ENCODE data around the gene ST7.

ST7 gene

DNA sequence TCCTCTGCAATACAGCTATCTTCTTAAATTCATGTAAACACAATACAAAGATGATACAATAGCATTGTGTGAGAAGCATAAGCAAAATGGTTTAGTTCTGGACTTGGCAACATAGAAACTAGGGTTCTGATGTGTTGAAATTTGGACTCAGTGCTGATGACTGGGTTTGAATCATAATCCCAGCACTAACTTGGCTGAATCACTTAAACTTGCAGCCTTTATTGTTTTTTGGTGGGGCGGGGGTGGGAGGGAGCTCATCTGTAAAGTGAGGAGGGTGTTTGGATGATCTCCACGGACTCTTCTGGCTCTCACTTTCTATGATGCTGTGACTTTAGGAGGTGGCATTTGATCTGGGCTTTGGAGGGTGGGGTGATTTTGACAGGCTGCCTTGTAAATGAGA is 211.3 kb downstream of the ST7 start:
- FAIRE-seq = no peak

DNA sequence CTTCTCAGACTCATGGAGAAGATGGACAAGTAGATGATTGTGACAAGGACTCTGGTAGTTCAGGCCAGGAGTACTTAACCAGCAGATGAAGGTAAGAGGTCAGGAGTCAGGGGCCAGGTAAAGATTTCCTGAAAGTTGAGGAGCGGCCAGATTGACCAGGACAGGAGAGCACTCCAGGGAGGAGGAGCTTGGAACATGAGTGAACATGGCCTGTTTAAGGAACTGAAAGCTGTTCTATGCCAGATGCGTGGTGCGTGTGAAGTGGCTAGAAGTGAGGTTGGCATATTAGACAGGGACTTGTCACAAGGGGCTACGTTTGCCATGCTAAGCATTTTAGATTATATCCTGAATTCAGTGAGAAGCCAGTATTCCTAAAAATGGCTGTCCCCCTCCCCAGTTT is 212.4 kb downstream of the ST7 start:
- no peak for FAIRE-seq

DNA sequence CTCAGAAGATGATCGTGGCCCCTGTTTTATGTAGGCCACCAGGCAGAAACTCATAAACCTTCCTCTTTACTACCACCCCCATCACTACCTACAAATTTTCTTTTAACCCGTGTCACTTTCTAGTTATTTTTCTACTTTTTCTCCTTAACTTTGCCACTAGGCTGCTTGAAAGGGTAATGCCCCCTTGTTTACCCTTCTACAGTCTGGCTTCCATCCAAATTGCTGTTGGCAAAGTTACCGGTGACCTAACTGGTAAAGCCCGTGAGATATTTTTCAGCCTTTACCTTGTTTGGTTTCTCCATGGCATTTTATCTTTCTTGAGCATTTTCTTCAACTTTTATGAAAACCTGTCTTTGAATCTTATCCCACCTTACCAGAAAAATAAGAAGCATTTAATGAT is 216.6 kb downstream of the ST7 start:
- FAIRE-seq = no peak

DNA sequence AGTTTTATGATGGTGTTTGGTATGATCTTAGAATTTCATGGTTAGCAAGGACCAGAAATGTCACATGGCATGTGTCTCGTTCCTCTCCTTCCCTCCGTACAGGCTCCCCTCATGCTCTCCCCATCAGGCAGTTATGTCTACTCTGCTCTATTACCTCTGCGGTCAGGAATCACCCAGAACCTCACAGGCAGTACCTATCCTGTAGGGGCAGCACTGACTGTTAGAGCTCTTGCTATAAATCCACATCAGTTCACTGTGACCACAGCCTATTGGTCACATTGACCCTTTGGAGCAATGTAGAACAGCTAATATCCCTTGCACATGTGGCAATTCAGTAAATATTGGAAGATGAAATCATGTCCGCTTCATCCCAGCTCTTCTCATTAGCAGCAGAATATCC is 217.8 kb downstream of the ST7 start:
- FAIRE-seq = no peak

DNA sequence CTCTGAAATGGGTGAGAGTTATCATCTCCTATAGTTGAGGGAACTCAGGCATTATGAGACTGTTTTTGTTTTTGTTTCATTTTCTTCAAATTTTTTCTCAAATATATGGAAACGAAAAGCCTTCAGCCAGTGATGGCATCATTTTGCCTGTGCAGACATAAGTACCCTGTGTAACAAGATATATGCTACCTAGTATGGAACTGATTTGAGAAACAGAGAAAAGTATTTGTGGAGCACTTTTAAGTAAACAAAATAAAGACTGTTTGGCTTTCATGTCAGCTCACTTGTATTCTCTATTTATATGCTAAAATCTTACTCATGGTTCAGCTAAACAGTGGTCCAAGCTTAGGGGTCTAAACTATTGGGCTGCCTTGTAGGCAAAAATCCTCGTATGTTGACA is 219.0 kb downstream of the ST7 start:
- FAIRE-seq = no peak

DNA sequence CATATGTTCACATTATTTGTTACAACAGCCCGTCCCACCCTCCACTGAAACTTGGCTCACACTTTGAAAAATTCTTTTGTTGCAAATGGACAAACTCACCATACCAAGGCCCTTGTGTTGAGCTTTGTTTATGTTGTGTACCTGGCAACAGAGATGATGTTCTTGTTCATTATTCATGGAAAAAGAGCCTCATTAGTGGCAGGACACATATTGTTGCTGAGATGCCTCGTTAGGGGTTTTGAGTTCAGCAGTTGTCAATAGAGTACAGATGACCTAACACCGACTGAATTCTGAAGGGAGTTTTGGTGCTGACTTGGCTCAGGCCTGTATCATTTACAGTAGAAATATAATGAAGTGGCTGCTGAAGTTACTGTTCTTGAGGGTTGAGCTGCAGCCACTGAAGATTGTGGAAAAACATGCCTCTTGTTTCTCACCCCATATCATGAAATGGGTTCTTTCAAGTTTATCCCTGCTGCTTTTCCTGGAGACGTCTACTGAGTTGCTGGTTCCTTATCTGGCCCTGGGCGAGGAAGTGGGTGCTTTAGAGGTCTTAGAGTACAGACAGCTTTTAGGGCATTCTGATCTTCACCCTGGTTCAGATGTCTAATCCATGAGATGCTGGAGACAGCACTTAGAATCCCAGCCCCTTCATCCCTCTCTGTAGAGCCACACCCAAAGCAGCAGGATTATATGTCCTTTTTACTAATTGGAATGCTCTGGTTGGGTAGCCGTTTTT is 219.9 kb downstream of the ST7 start:
- no peak for FAIRE-seq

DNA sequence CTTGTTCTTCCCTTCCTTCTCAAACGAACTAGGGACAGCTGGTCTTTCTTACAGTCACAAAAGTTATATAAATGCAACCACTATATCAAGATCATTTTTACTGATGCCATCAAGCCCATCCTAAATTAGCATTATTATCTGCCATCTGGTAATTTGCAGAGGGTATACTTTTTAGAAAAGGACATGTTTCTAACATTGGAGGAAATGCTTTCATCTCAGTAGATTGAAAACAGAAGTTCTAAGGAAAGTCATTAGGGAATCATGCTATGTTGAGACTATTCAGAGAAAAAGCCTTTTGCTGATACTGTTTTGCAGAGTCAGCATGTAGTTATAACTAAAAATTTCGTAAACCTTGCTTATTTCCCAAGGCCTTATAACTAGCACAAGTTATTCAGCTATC is 222.9 kb downstream of the ST7 start:
- FAIRE-seq = no peak

DNA sequence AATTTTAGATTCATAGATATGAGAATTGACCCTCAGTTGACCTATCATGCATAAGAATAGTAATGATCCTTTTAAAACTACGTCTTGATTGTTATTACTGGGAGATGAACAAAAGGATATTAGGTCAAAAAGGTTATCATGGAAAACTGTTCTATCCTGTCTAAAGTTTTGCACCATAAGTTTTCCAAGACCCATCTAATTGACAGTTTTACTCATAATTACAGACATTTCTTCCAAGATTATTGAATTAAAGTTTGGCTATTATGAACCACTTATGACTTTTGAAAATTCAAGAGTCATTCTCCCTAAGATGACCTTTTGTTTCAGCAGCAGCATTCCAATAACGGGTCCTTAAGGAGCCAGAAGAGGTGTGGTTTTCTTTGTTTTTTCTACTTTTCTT is 225.3 kb downstream of the ST7 start:
- FAIRE-seq = no peak

DNA sequence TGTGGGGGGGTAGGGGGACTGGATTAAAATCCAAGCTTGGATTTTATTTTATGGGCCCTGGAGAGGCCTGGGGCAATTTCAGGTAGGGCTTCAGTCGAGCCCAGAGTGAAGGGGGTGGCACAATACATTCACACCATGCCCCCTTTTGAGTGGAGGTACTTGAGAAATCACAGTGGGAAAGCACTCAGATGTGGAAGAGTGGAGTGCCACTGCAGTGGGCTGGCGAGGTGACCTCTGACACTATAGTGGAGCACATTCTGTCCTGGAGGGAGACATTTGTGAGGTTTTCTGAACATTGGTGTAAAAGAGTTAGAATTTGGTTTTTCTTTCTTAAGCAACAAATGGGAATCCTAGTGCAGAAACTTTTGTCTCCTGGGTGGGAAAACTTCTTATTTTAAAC is 226.4 kb downstream of the ST7 start:
- no peak for FAIRE-seq

DNA sequence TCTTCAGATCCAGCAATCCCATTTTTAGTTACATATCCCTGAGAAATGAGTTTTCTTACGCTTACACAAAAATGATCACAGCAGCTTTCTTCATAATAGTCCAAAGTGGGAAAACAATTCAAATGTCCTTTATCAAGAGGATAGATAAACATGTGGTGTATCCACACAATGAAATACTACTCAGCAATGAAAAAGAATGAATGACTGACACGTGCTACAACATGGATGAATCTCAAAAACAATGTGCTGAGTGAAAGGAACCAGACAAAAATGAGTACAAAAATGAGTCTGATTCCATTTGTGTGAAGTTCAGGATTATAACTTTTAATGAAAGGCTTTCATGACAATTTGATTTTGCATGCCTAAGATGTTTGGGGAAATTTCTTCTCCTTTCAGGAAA is 230.4 kb downstream of the ST7 start:
- FAIRE-seq = peak; percentile 21

DNA sequence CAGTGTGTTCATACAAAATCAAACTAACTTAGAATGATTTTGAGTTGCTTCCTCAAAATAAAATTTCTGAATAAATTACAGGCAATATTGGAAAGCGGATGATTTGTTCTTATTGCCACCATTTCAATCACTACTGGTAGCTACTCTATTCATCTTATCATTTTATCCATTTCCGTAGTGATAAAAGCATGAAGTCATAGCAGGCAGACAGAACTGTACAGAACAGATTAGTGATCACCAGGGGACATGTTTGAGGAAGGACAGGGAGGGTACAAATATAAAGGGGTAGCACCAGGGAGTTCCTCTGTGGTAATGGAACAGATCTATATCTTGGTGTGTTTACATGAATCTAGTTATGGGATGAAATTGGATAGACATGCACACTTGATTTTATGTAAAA is 231.1 kb downstream of the ST7 start:
- FAIRE-seq = no peak

DNA sequence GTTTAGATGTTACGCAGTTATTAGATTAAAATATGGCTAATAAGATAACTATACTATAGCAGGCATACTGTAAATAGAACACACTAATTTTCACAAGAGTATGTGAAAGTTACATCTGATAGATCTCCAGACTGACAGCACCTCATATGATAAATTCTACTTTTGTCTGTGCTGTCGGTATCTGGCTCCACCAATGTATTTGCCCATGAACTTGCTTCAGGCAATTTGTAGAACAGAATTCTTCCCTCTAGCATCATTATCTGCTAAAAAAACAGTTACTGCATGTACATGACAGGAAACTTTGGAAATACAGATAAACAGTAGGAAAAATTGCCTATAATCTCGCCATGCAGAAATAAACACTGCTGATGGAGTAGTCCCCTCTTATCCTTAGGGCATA is 231.8 kb downstream of the ST7 start:
- no peak for FAIRE-seq

DNA sequence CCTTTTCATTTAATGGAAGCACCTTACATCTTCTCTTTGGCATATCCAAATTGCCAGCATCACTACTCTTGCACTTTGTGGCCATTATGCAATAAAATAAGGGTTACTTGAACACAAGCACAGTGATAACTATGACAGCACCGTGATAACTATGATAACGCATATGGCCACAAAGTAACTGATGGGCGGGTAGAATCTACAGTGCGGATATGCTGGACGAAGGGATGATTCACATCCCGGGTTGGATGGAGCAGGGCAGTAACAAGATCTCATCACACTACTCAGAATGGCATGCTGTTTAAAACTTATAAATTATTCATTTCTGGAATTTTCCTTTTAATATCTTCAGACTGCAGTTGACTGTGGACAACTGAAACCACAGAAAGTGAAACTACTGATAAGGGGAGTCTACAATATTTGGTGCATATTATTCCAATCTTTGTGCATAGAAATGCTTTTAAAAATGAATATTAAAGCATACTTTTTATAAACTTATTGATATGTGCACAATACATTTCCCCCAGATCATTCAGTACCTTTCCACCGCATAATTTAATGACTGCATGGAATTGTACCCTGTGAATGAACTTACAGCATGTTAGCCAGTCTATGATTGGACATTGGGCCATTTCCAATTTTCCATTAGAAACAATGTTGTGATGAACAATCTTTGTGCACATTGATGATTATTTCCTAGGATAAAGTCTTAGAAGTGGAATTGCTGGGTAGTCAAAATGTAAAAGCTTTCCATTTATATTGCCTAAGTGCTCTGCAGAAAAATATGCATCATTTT is 233.1 kb downstream of the ST7 start:
- FAIRE-seq = no peak

DNA sequence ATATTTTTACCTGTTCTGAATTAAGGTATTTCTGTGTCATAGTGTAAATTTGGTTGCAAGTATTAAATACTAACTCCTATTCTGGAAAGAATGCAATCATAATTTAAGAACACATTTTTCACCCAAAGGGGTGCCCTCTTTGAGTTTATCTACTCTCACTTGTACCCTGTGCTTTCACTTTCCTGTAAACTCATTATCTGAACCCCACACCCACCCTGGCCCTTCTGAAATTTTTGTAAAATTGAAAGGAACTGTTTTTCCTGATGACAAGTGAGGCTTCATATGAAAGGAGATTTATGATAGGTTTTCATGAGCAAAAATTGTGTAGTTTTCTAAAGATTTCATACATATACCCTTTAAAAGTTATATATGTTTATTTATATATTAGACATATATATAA is 235.1 kb downstream of the ST7 start:
- FAIRE-seq = no peak

DNA sequence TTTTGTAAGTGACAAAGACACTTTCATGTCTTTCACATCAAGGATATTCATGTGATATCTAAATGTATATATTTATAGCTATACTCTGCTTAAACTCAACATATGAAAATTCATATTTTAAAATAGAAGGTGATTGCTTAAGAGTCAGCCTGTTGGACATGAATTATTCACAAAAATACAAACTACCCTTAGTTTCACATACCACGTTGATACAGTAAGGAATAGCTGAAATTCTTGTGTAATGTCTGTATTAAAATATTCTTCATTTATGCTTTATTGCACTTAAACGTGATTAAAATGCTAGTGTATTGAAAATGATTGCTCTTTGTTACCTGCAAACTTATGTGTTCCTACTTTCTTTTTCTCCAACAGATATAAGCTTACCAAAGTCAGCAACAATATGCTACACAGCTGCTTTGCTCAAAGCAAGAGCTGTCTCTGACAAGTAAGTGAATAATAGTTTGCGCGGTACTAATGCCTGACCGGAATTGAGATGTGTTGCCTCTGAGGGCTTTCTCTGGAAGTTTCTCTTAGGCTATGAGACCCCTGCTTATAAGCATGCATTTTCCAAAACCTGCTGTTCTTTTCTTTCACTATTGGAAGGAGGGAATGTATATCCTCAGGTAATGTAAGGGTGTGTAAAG is 235.8 kb downstream of the ST7 start:
- FAIRE-seq = peak; percentile 58

DNA sequence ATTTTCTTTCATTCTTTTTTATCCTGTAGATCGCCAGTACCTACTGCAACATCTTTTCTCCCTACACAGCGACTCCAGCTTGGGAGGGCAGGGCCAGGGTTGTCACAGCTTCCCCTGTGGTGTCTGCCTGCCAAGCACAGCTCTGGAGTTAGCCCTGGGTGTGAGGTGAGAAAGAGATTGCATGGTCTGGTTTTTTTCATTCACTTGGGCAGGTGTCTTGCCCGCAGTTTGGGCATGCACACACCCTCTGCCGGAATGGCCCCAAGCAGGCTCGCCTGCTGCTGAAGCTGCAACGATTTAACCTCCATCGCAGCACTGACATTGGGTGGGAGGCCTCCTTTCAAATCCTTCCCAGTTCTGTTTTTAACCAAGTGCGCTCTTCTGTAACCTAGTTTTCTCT is 236.8 kb downstream of the ST7 start:
- no peak for FAIRE-seq

DNA sequence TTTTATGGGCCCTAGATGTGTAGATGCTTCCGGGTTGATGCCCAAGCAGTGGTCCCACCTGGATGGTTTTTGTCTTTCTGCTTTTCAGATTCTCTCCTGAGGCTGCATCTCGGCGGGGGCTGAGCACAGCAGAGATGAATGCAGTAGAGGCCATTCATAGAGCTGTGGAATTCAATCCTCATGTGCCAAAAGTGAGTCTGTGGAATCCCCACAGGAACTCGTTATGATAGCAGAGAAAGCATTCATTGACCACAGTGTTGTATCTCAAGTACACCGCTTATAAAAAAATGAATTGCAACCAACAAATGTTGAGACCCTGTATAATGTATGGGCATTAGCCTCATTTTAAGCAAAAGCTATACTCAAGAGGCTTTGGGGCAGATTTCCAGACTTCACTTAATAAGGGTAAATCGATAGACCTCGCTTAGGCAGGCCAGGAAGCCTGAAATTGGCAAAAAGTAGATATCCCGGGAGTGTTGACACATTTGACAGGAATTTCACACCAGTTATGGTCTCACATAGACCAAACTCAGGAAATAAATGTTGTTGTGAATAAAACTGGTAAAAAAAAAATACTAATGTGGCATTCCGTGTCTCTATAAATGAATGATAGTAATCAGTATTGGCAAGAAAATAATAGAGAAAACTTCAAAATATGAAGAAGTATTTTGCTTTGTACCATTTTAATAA is 237.6 kb downstream of the ST7 start:
- no peak for FAIRE-seq

DNA sequence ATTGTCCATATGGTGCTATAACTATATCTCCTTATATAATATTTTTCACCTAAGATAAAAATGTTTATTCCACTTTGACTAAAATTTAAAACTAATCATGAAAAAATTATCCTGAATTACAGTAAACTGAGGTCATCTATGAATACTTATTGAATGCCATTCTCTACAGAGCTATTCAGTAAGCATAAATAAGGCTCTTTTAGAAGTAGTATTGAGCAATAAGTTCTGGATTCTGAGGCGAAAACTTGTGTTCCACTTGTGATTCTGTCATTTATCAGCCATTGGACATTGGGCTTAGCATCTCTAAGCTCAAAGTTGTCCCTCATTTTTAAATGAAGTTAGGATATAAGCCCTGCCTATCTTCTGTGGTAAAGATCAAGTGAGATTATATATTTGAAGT is 238.8 kb downstream of the ST7 start:
- no peak for FAIRE-seq

DNA sequence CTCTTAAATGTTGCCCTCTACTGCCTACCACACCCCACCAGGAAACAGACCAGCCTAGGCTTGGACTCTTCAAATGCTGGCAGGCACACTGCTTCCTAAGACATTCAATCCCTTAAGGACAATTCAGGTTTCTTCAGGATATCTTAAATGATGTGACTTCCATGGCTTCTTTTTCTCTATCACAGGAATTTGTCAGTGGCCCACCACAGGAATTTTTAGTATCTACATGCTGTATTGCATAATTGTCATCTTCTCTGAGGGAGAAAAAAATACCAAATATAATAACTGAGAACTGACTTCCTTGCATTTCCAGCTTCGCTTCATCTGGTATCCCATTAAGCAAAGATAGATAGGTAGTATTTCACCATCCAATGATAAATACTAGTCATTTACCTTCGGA is 240.3 kb downstream of the ST7 start:
- no peak for FAIRE-seq

DNA sequence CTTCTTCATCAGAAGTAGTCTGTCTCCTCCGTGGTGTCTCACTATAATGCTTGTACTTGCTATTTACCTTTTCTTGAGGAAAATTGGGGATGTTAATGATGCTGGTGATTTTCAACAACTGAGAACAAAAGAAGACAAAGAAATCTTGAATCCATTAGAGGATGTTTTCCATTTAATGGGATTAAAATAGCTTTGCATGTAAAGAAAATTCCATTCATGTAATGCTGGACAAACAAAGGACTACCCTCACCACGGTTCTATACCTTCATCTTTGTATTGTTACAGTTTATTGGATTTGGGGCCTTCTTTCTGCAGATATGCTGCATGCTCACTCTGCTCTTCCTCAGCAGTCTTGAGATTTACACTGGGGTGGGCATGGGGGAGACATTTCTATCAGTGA is 241.1 kb downstream of the ST7 start:
- FAIRE-seq = no peak

DNA sequence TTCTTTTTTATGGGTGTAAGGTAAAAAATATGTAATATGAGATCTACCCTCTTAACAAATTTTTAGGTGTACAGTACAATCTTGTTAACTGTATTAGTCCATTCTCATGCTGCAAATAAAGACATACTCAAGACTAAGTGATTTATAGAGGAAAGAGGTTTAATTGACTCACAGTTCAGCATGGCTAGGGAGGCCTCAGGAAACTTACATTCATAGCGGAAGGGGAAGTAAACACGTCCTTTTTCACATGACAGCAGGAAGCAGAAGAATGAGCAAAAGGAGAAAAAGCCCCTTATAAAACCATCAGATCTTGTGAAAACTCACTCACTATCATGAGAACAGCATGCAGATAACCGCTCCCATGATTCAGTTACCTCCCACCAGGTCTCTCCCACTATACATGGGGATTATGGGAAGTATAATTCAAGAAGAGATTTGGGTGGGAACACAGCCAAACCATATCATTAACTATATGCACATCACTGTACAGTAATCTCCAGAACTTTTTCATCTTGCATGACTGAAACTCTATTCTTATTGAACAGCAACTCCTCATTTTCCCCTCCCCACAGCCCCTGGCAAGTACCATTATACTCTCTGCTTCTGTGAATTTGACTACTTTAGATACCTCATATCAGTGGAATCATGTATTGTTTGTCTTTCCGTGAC is 242.2 kb downstream of the ST7 start:
- FAIRE-seq = no peak

DNA sequence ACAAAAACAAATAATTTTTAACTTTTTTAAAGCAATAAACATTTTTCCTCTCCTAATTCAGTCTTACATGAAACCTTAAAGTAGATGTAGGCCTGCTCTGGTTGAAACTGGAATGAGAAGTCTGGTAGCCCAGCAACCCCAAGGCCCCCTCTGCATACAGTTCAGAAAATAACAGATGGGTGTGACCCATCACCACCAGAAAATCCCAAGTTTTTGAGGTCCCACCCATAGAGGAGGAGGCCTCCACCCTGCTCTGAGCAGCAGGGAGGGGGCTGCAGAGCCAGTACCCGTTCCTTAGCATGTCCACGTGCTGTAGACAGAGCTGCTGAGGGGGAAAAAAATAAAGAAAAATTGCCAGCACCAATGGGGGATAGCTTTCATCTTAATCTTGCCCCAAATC is 246.8 kb downstream of the ST7 start:
- FAIRE-seq = no peak

Data from islet of Langerhans (tissue), 1 donor.